ENCODE measurements around the gene DLX6.

GRCh38 chr7:96976106-96976505, 29.2 kb upstream of the DLX6 start:
- no peak for TF ChIP-seq EZH2 (IDR thresholded peaks at IDR 0.05)
- TF ChIP-seq CTCF (IDR thresholded peaks at IDR 0.05 in 2 of 3, conservative IDR thresholded peaks at IDR 0.05 in 1 of 3; ENCODE audit: borderline replicate concordance in 1 of 3, insufficient read depth in 1 of 3, low read depth in 2 of 3, low read length in 2 of 3): no peak
- no peak for TF ChIP-seq POLR2A (IDR thresholded peaks at IDR 0.05; ENCODE audit: borderline replicate concordance, extremely low read depth, insufficient read depth, insufficient read length)
- no peak for TF ChIP-seq MAX (IDR thresholded peaks at IDR 0.05)
- no peak for TF ChIP-seq SIN3A (IDR thresholded peaks at IDR 0.05; ENCODE audit: low read depth)
- TF ChIP-seq CEBPB (IDR thresholded peaks at IDR 0.05; ENCODE audit: low read depth): no peak
